ENCODE data around the gene CFL2. TPM values are rescaled to one million over a fixed set of nuclear protein-coding genes. Genes with fewer than 3 reads are reported as not detected.

The CFL2 gene
- total and polyA plus RNA-seq, 2 of the 13 experiments (the other 11 are each of a cell fraction or from before 2014, with no cell fraction given) = 114 to 158 TPM

- H4K20me1 ChIP-seq (ENCODE audit: insufficient read depth, low read length) = no peaks in the 10 kb centered on the region
- ChIA-PET POLR2A (no interaction called here), CTCF (ENCODE audit: low intra/inter-chr PET ratio, low total read pairs) (no interaction called here)
- ATAC-seq (no peak), DNase-seq (ENCODE audit: low spot score) (no peak), FAIRE-seq (no peak)
- H3K4me1 ChIP-seq (ENCODE audit: insufficient read depth, low read length) = no peaks in the 10 kb centered on the region
- no peak overlapping the region for H3K4me2 ChIP-seq (ENCODE audit: low read depth, low read length)
- TF ChIP-seq ZNF205 (CRISPR knock-in tag; IDR thresholded peaks at IDR 0.05) (no peak), AGO1 (IDR thresholded peaks at IDR 0.05; ENCODE audit: low read depth, low read length, poor library complexity, severe bottlenecking) (no peak), NCOR1 (IDR thresholded peaks at IDR 0.05; ENCODE audit: borderline replicate concordance, low read length) (no peak), ZHX1 (CRISPR knock-in tag; IDR thresholded peaks at IDR 0.05; ENCODE audit: low read depth) (no peak), MAF1 (CRISPR knock-in tag; IDR thresholded peaks at IDR 0.05; ENCODE audit: borderline replicate concordance) (no peak), RNF2 (conservative IDR thresholded peaks at IDR 0.05; ENCODE audit: low read depth) (no peak), MXD1 (CRISPR knock-in tag; IDR thresholded peaks at IDR 0.05) (no peak), HIC2 (CRISPR knock-in tag; IDR thresholded peaks at IDR 0.05; ENCODE audit: low read depth) (no peak), MED1 (CRISPR knock-in tag; IDR thresholded peaks at IDR 0.05) (no peak)
- in situ Hi-C loops (cut with HindIII; ENCODE audit: extremely low pct_ligation_motif_present, low pct_unique_long_range_greater_than_20kb) (no loop called here), intact Hi-C loops (cut with micrococcal nuclease; ENCODE audit: unreplicated experiment) (no loop called here)
- no peaks in the 10 kb centered on the region for H3K36me3 ChIP-seq (replicated peaks in 1 of 2; ENCODE audit: control insufficient read depth in 1 of 2, insufficient read depth in 2 of 2, low read length in 2 of 2)
- no peaks in the 10 kb centered on the region for H3K79me2 ChIP-seq (ENCODE audit: insufficient read depth, low read length)
- no peak overlapping the region for H3K9ac ChIP-seq (ENCODE audit: insufficient read depth, low read depth, low read length)
- H3K4me3 ChIP-seq (replicated peaks in 1 of 3; ENCODE audit: insufficient read depth in 1 of 3, low read depth in 2 of 3, low read length in 3 of 3) = no peak overlapping the region
- no peaks in the 10 kb centered on the region for H3K9me3 ChIP-seq (ENCODE audit: low read length)
- WGBS (ENCODE audit: low lambda C conversion rate) = 0% methylated on average over 2 of the region's 2 CpGs
- no TSS peak for BruUV-seq (replicated peaks)
- H3K27ac ChIP-seq (ENCODE audit: extremely low read length, insufficient read depth, low read length) = no peak overlapping the region
- H2AFZ ChIP-seq (ENCODE audit: low read length) = no peak overlapping the region
- H3K27me3 ChIP-seq (ENCODE audit: control insufficient read depth in 1 of 2, insufficient read depth in 2 of 2, low read length in 2 of 2) = peaks cover 0 to 4% of the 10 kb centered on the region in 2 experiments; a peak in 1 of 5 replicates
Measured at GRCh38 chr14:34668111-34668510, 46.3 kb downstream of the CFL2 start.

Measured in HepG2 (cell line).